NCI-H524 treated with DMSO at 0.1 percent for 48 hours (cell line): ENCODE data around the gene C19orf47.
"Not testable (repeated sequence)": the region's sequence is repeated elsewhere in the genome, so short reads cannot be mapped to it uniquely, and the experiment has no call there.

ENCODE experiments used
- DNase-seq: peaks from one replicate; lab custom pipeline; 2025; lab: John Stamatoyannopoulos, UW

The C19orf47 gene

GRCh38 chr19:40348961-40349507 lies 837 bp upstream of the C19orf47 start:
- no peak for DNase-seq

- DNase-seq, result no peak
Measured at GRCh38 chr19:40344422-40344821, 3.8 kb downstream of the C19orf47 start.

GRCh38 chr19:40342644-40343311 lies 5.4 kb downstream of the C19orf47 start:
- no peak for DNase-seq

GRCh38 chr19:40341601-40342482 lies 6.4 kb downstream of the C19orf47 start:
- no peak for DNase-seq

- DNase-seq, result no peak
Measured at GRCh38 chr19:40339018-40339728, 9.0 kb downstream of the C19orf47 start.

GRCh38 chr19:40337594-40337993 lies 10.6 kb downstream of the C19orf47 start:
- DNase-seq, result no peak

GRCh38 chr19:40337107-40337506 lies 11.1 kb downstream of the C19orf47 start:
- DNase-seq, result no peak

- DNase-seq, result no peak
Measured at GRCh38 chr19:40336601-40336900, 11.6 kb downstream of the C19orf47 start.

GRCh38 chr19:40335855-40336600 lies 12.2 kb downstream of the C19orf47 start:
- DNase-seq, result no peak

GRCh38 chr19:40335101-40335500 lies 13.1 kb downstream of the C19orf47 start:
- DNase-seq, result no peak

GRCh38 chr19:40333083-40333482 lies 15.1 kb downstream of the C19orf47 start:
- not testable (repeated sequence) for DNase-seq

- DNase-seq, result no peak
Measured at GRCh38 chr19:40332669-40333068, 15.5 kb downstream of the C19orf47 start.

GRCh38 chr19:40331052-40331451 lies 17.1 kb downstream of the C19orf47 start:
- DNase-seq, result no peak

GRCh38 chr19:40326201-40326600 lies 22.0 kb downstream of the C19orf47 start:
- DNase-seq, result no peak

- DNase-seq, result no peak
Measured at GRCh38 chr19:40323705-40324104, 24.5 kb downstream of the C19orf47 start.

GRCh38 chr19:40322951-40323615 lies 25.1 kb downstream of the C19orf47 start:
- DNase-seq, result no peak

- no peak for DNase-seq
Measured at GRCh38 chr19:40322271-40322610, 26.0 kb downstream of the C19orf47 start.

- no peak for DNase-seq
Measured at GRCh38 chr19:40321566-40322270, 26.5 kb downstream of the C19orf47 start.

GRCh38 chr19:40321076-40321475 lies 27.1 kb downstream of the C19orf47 start:
- DNase-seq, result no peak

- DNase-seq, result no peak
Measured at GRCh38 chr19:40320558-40320935, 27.6 kb downstream of the C19orf47 start.

GRCh38 chr19:40317338-40317737 lies 30.9 kb downstream of the C19orf47 start:
- no peak for DNase-seq
